ENCODE results near the gene RNF144A.

GRCh38 chr2:6999211-6999877, 82.1 kb downstream of the RNF144A start:
- TF ChIP-seq, protein P1, sequence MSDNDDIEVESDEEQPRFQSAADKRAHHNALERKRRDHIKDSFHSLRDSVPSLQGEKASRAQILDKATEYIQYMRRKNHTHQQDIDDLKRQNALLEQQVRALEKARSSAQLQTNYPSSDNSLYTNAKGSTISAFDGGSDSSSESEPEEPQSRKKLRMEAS (IDR thresholded peaks at IDR 0.05): no peak
- TF ChIP-seq EP300 (IDR thresholded peaks at IDR 0.05; ENCODE audit: borderline replicate concordance) (no peak), REST (IDR thresholded peaks at IDR 0.05; ENCODE audit: low read depth) (no peak), FOXM1 (IDR thresholded peaks at IDR 0.05; ENCODE audit: borderline replicate concordance, low read depth) (no peak), TAF1 (IDR thresholded peaks at IDR 0.05; ENCODE audit: low read depth) (no peak), RAD21 (IDR thresholded peaks at IDR 0.05; ENCODE audit: low read depth) (no peak), ZBTB7A (IDR thresholded peaks at IDR 0.05; ENCODE audit: low read depth) (no peak), YY1 (IDR thresholded peaks at IDR 0.05; ENCODE audit: low read depth) (no peak), CEBPB (IDR thresholded peaks at IDR 0.05) (no peak), CREB1 (IDR thresholded peaks at IDR 0.05; ENCODE audit: low read depth) (no peak), NFIC (IDR thresholded peaks at IDR 0.05) (no peak)
- TF ChIP-seq, protein P2, sequence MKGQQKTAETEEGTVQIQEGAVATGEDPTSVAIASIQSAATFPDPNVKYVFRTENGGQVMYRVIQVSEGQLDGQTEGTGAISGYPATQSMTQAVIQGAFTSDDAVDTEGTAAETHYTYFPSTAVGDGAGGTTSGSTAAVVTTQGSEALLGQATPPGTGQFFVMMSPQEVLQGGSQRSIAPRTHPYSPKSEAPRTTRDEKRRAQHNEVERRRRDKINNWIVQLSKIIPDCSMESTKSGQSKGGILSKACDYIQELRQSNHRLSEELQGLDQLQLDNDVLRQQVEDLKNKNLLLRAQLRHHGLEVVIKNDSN (IDR thresholded peaks at IDR 0.05): no peak

Data from Ishikawa (cell line).